HT1080 (cell line): Measurements from ENCODE around the gene ITGA6. TPM values are rescaled to one million over a fixed set of nuclear protein-coding genes. Genes with fewer than 3 reads are reported as not detected.

Source experiments
- total RNA-seq: library from RNA; depleted of rRNA; stranded (reverse); fragments of >200 nt; shearing (Covaris generic); gene quantifications from 2 replicates; pipeline ENCODE4 v1.2.3, GENCODE V29; 2014; rRNA removed

ITGA6 gene
- total RNA-seq, 1 experiment from 2014 or later = 345 TPM

Other genes starting within 250 kb of the ITGA6 start
- gene PDK1, start 128.5 kb downstream of the ITGA6 start, total RNA-seq = 10.6 and 11.3 TPM in 2 replicates